Glutamatergic neuron (in vitro differentiated cells): ENCODE data around the gene ITPR1. TPM values are rescaled to one million over a fixed set of nuclear protein-coding genes. Genes with fewer than 3 reads are reported as not detected.

ENCODE experiments used
- DNase-seq: peaks from one replicate; pipeline ENCODE4 v3.0.0; 2022
- H3K27ac Mint-ChIP-seq: one replicate; pipeline ENCODE4 v1.8.0; 2020; ENCODE audit warnings: mild to moderate bottlenecking, mixed read lengths, inconsistent platforms; ENCODE audit not compliant: unreplicated experiment
- H3K27me3 Mint-ChIP-seq: one replicate; pipeline ENCODE4 v1.8.0; 2020; ENCODE audit warnings: mild to moderate bottlenecking, moderate library complexity, mixed read lengths, inconsistent platforms; ENCODE audit not compliant: unreplicated experiment
- H3K36me3 Mint-ChIP-seq: one replicate; pipeline ENCODE4 v1.8.0; 2020; ENCODE audit warnings: mild to moderate bottlenecking, mixed read lengths, inconsistent platforms; ENCODE audit not compliant: unreplicated experiment
- H3K4me1 Mint-ChIP-seq: one replicate; pipeline ENCODE4 v1.8.0; 2020; ENCODE audit warnings: mild to moderate bottlenecking, low read depth, mixed read lengths, inconsistent platforms; ENCODE audit not compliant: unreplicated experiment
- H3K4me3 Mint-ChIP-seq: one replicate; pipeline ENCODE4 v1.8.0; 2020; ENCODE audit warnings: mild to moderate bottlenecking, mixed read lengths, inconsistent platforms; ENCODE audit not compliant: unreplicated experiment
- H3K9me3 Mint-ChIP-seq: one replicate; pipeline ENCODE4 v1.8.0; 2020; ENCODE audit warnings: mild to moderate bottlenecking, moderate library complexity, mixed read lengths, inconsistent platforms; ENCODE audit not compliant: unreplicated experiment
- total RNA-seq: library from RNA; stranded (reverse); fragmentation: NEBNext Ultra II Directional; extraction: Animal tissue kit (Norgen Biotek cat#: 25700); gene quantifications from one replicate; pipeline ENCODE4 v1.2.1, GENCODE V29; 2021; ENCODE audit not compliant: unreplicated experiment
- TF ChIP-seq, protein P1 (sequence below): fragments of 200-600 bp; sonication (generic); IDR thresholded peaks from one replicate; pipeline ENCODE4 v1.5.0; 2021; ENCODE audit not compliant: partially characterized antibody, unreplicated experiment

The ITPR1 gene
- total RNA-seq, 1 donor from 2014 or later: 6.9 TPM

DNA sequence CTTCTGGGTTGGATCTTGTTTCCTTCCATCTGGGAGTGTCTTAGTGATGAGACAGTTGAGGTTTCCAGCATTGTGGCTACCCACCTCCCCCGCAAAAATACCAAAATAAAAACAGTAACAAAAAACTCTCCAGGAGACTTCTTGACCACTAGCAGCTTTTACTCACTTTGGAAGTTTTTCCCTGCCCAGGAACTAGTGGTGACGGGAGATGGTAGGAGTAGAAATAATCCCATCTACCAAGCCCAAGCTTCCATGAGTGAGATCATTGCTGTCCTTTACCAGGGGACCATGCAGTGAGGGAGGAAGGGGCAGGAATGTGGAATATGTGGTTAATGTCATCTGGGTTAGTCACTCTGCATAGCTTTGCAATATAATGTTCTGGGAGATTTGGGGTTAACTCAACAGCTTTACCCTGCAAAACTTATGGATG is 187.7 kb downstream of the ITPR1 start:
- TF ChIP-seq, protein P1, sequence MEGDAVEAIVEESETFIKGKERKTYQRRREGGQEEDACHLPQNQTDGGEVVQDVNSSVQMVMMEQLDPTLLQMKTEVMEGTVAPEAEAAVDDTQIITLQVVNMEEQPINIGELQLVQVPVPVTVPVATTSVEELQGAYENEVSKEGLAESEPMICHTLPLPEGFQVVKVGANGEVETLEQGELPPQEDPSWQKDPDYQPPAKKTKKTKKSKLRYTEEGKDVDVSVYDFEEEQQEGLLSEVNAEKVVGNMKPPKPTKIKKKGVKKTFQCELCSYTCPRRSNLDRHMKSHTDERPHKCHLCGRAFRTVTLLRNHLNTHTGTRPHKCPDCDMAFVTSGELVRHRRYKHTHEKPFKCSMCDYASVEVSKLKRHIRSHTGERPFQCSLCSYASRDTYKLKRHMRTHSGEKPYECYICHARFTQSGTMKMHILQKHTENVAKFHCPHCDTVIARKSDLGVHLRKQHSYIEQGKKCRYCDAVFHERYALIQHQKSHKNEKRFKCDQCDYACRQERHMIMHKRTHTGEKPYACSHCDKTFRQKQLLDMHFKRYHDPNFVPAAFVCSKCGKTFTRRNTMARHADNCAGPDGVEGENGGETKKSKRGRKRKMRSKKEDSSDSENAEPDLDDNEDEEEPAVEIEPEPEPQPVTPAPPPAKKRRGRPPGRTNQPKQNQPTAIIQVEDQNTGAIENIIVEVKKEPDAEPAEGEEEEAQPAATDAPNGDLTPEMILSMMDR: no peak
- Mint-ChIP-seq H3K4me3 (no peak overlapping the region), H3K9me3 (peaks cover 6% of the 10 kb centered on the region), H3K27me3 (peaks cover 4% of the 10 kb centered on the region), H3K27ac (no peak overlapping the region), H3K4me1 (no peaks in the 10 kb centered on the region), H3K36me3 (peaks cover 5% of the 10 kb centered on the region)
- no peak for DNase-seq

DNA sequence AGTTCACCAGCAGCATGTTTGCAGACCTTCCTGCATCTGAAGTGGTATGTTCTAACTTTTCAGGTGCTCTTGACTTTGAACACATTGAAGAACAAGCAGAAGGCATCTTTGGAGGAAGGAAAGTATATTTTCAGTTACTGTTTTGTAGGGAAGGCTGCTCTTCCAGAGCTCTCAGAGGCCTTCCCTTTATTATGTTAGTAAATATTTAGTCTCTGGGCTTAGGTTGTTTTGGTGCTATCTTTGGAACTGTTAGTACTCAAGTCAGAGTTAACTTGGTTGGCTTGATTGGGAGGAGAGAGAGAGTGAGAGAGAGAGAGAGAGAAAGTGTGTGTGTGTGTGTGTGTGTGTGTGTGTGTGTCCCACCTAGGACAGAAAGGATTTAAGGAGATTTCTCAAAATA is 188.2 kb downstream of the ITPR1 start:
- TF ChIP-seq, protein P1: no peak
- Mint-ChIP-seq H3K36me3 (peaks cover 5% of the 10 kb centered on the region), H3K27ac (no peak overlapping the region), H3K9me3 (peaks cover 6% of the 10 kb centered on the region), H3K4me3 (no peak overlapping the region), H3K4me1 (no peaks in the 10 kb centered on the region), H3K27me3 (peaks cover 4% of the 10 kb centered on the region)
- DNase-seq: no peak

DNA sequence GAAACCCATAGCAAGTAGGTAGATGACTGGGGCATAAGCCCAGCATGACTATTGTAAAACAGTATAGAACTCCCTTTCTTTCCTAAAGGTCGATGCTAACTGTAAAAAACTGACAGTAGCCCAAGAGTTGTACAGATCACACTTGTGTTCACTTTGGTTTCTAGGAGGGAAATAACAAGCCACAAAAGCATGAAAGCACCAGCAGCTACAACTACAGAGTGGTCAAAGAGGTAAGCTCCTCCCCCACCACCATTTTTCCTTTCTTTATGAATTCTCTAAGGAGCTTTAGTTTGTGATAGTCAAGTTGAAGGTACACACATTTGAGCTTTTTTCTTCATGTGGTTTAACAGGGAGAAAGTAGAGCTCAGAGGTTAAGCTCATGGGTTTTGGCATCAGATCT is 191.0 kb downstream of the ITPR1 start:
- Mint-ChIP-seq H3K36me3 (no peaks in the 10 kb centered on the region), H3K27ac (no peak overlapping the region), H3K9me3 (no peaks in the 10 kb centered on the region), H3K27me3 (peaks cover 4% of the 10 kb centered on the region), H3K4me3 (no peak overlapping the region), H3K4me1 (no peaks in the 10 kb centered on the region)
- no peak for DNase-seq
- TF ChIP-seq, protein P1: no peak

DNA sequence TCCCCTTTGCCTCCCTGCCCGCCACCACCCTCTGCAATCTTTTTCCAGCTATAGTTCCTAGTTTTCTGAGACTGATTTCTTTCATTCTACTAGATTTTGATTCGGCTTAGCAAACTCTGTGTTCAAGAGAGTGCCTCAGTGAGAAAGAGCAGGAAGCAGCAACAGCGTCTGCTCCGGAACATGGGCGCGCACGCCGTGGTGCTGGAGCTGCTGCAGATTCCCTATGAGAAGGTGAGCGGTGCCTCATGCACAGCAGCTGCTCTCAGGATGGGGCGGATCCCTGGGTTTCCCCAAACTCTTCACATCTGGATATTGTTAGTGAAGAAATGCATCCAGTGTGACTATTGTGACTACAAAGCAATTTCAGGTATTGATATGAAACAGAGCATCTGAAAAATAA is 191.8 kb downstream of the ITPR1 start:
- Mint-ChIP-seq H3K36me3 (peaks cover 4% of the 10 kb centered on the region), H3K4me1 (no peaks in the 10 kb centered on the region), H3K4me3 (no peak overlapping the region), H3K27ac (no peak overlapping the region), H3K27me3 (peaks cover 2% of the 10 kb centered on the region), H3K9me3 (no peaks in the 10 kb centered on the region)
- no peak for DNase-seq
- TF ChIP-seq, protein P1: no peak

DNA sequence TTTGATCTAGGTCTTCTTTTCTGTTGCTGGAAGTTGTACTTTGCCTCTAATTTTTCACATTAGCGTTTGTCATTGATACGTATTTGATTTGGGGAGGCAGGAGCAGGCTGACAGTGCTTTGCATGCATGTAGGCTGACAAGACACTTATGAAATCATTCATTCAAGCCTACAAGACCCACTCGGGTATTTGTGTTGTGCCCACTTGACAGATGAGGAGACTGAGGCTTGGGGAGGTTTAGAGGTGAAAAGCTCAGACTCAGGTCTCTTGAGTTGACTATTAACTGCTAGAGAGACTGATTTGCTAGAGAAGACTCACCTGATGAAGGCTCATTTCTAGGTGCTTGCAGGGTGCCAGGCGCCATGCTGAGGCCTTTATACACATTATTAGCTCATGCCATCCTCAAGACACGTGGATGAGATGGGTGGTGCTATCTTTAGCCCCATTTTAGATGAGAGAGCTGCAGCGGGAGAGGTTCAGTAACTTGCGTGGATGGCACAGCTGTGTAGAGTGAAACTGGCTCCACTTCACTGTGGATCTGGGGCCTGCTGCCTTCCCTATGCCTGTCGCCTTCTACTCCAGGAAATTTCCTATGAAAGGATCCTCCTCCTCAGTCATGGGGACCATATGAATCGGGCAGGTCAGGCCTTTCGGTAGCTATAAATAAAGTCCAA is 192.7 kb downstream of the ITPR1 start:
- H3K4me3 Mint-ChIP-seq: no peak overlapping the region
- no peak for DNase-seq
- H3K9me3 Mint-ChIP-seq: no peaks in the 10 kb centered on the region
- H3K4me1 Mint-ChIP-seq: no peaks in the 10 kb centered on the region
- TF ChIP-seq, protein P1: no peak
- peaks cover 4% of the 10 kb centered on the region for H3K36me3 Mint-ChIP-seq
- H3K27me3 Mint-ChIP-seq: peaks cover 2% of the 10 kb centered on the region
- H3K27ac Mint-ChIP-seq: no peak overlapping the region
